HEK293 (cell line): ENCODE measurements around the gene BPNT1.

Experiments used
- AEBP2 ChIP-seq: fragments of 450-650 bp; formaldehyde crosslinking; IDR thresholded peaks from 2 replicates; pipeline ENCODE4 v1.5.1; 2016; ENCODE audit warnings: missing biosample characterization, missing genetic modification characterization, borderline replicate concordance
- ATF2 ChIP-seq: fragments of 450-650 bp; formaldehyde crosslinking; IDR thresholded peaks from 2 replicates; pipeline ENCODE4 v1.5.1; 2016; ENCODE audit warnings: missing biosample characterization, missing genetic modification characterization, low read depth
- ELK4 ChIP-seq: IDR thresholded peaks from 2 replicates; pipeline ENCODE4 v1.6.1; 2011; ENCODE audit warnings: mild to moderate bottlenecking, low read depth, low read length, borderline replicate concordance
- IKZF3 ChIP-seq: fragments of 450-650 bp; IDR thresholded peaks from 2 replicates; pipeline ENCODE4 v1.5.0; 2018; ENCODE audit warnings: missing biosample characterization, mild to moderate bottlenecking, missing genetic modification characterization, moderate library complexity
- KLF17 ChIP-seq: fragments of 450-650 bp; formaldehyde crosslinking; IDR thresholded peaks from 2 replicates; pipeline ENCODE4 v1.5.1; 2016; ENCODE audit warnings: missing biosample characterization, missing genetic modification characterization
- PRDM6 ChIP-seq: fragments of 450-650 bp; formaldehyde crosslinking; IDR thresholded peaks from 2 replicates; pipeline ENCODE4 v1.5.1; 2017; ENCODE audit warnings: missing biosample characterization, missing genetic modification characterization
- SP2 ChIP-seq: fragments of 450-650 bp; formaldehyde crosslinking; IDR thresholded peaks from 2 replicates; pipeline ENCODE4 v1.5.1; 2016; ENCODE audit warnings: missing biosample characterization, missing genetic modification characterization
- TCF7L2 ChIP-seq: IDR thresholded peaks from 2 replicates; pipeline ENCODE4 v1.6.1; 2011; ENCODE audit warnings: low read depth, mild to moderate bottlenecking, inconsistent platforms, low read length, moderate library complexity, borderline replicate concordance
- ZBTB1 ChIP-seq: fragments of 450-650 bp; formaldehyde crosslinking; IDR thresholded peaks from 2 replicates; pipeline ENCODE4 v1.5.1; 2016; ENCODE audit warnings: missing biosample characterization, missing genetic modification characterization
- ZBTB21 ChIP-seq: fragments of 450-650 bp; formaldehyde crosslinking; IDR thresholded peaks from 2 replicates; pipeline ENCODE4 v1.5.1; 2017; ENCODE audit warnings: missing biosample characterization, missing genetic modification characterization
- ZBTB49 ChIP-seq: fragments of 450-650 bp; formaldehyde crosslinking; IDR thresholded peaks from 2 replicates; pipeline ENCODE4 v1.5.1; 2016; ENCODE audit warnings: missing biosample characterization, missing genetic modification characterization, low read depth
- ZNF202 ChIP-seq: fragments of 450-650 bp; formaldehyde crosslinking; IDR thresholded peaks from 2 replicates; pipeline ENCODE4 v1.5.1; 2016; ENCODE audit warnings: missing biosample characterization, missing genetic modification characterization, borderline replicate concordance
- ZNF280C ChIP-seq: fragments of 450-650 bp; formaldehyde crosslinking; IDR thresholded peaks from 2 replicates; pipeline ENCODE4 v1.5.1; 2016; ENCODE audit warnings: missing biosample characterization, missing genetic modification characterization
- ZNF335 ChIP-seq: fragments of 450-650 bp; formaldehyde crosslinking; conservative IDR thresholded peaks from 2 replicates; pipeline ENCODE4 v1.5.1; 2016; ENCODE audit warnings: missing biosample characterization, missing genetic modification characterization
- ZNF362 ChIP-seq: fragments of 450-650 bp; formaldehyde crosslinking; IDR thresholded peaks from 2 replicates; pipeline ENCODE4 v1.5.1; 2016; ENCODE audit warnings: missing biosample characterization, missing genetic modification characterization
- ZNF433 ChIP-seq: fragments of 450-650 bp; formaldehyde crosslinking; IDR thresholded peaks from 2 replicates; pipeline ENCODE4 v1.5.1; 2016; ENCODE audit warnings: missing biosample characterization, missing genetic modification characterization, low read depth
- ZNF530 ChIP-seq: fragments of 450-650 bp; formaldehyde crosslinking; IDR thresholded peaks from 2 replicates; pipeline ENCODE4 v1.5.1; 2016; ENCODE audit warnings: low read depth, missing biosample characterization, missing genetic modification characterization
- ZNF555 ChIP-seq: fragments of 450-650 bp; formaldehyde crosslinking; conservative IDR thresholded peaks from 2 replicates; pipeline ENCODE4 v1.5.1; 2017; ENCODE audit warnings: missing biosample characterization, mild to moderate bottlenecking, missing genetic modification characterization, inconsistent platforms
- ZNF560 ChIP-seq: fragments of 450-650 bp; formaldehyde crosslinking; IDR thresholded peaks from 2 replicates; pipeline ENCODE4 v1.5.1; 2017; ENCODE audit warnings: missing biosample characterization, missing genetic modification characterization, borderline replicate concordance
- ZNF596 ChIP-seq: fragments of 450-650 bp; IDR thresholded peaks from 2 replicates; pipeline ENCODE4 v1.5.0; 2018; ENCODE audit warnings: missing biosample characterization, mild to moderate bottlenecking, missing genetic modification characterization, moderate library complexity
- ZNF610 ChIP-seq: fragments of 450-650 bp; formaldehyde crosslinking; IDR thresholded peaks from 2 replicates; pipeline ENCODE4 v1.5.1; 2016; ENCODE audit warnings: missing biosample characterization, missing genetic modification characterization, borderline replicate concordance
- ZNF645 ChIP-seq: fragments of 450-650 bp; formaldehyde crosslinking; IDR thresholded peaks from 2 replicates; pipeline ENCODE4; 2016; ENCODE audit warnings: missing biosample characterization, missing genetic modification characterization
- ZSCAN30 ChIP-seq: fragments of 450-650 bp; IDR thresholded peaks from 2 replicates; pipeline ENCODE4 v1.5.1; 2018; ENCODE audit warnings: missing biosample characterization, mild to moderate bottlenecking, missing genetic modification characterization, moderate library complexity

BPNT1 gene

GRCh38 chr1:220046052-220046930 lies 43.3 kb downstream of the BPNT1 start, which contains the start of gene EPRS1 (continued):
- TF ChIP-seq ZNF610 (peak; percentile 63), ZNF645 (no peak), ZNF560 (tag by site-specific recombination) (no peak), TCF7L2 (no peak), ZNF433 (tag by site-specific recombination) (no peak), ZNF596 (tag by site-specific recombination) (no peak), ZNF280C (tag by site-specific recombination) (no peak), ZNF335 (tag by site-specific recombination) (peak; percentile 85), ZBTB49 (tag by site-specific recombination) (peak; percentile 84), ZNF530 (tag by site-specific recombination) (no peak), KLF17 (peak; percentile 95), ELK4 (no peak), ATF2 (tag by site-specific recombination) (no peak), ZNF202 (tag by site-specific recombination) (no peak), ZBTB1 (0 out of 2 replicates have a peak, but pooled peaks have one; percentile 28), ZNF555 (tag by site-specific recombination) (no peak), IKZF3 (tag by site-specific recombination) (peak; percentile 75), ZNF362 (tag by site-specific recombination) (0 out of 2 replicates have a peak, but pooled peaks have one; percentile 11), ZSCAN30 (tag by site-specific recombination) (0 out of 2 replicates have a peak, but pooled peaks have one; percentile 29), SP2 (tag by site-specific recombination) (peak; percentile 59), AEBP2 (tag by site-specific recombination) (no peak), ZBTB21 (no peak; the same call in 1 of the 2 replicates), PRDM6 (tag by site-specific recombination) (peak; percentile 94)
